IPS-18c (cell line): ENCODE data around the gene SSH2.

Experiments
- H3K4me3 ChIP-seq: 2 replicates; pipeline ENCODE4 v1.7.0; 2013; ENCODE audit warnings: low read depth, mild to moderate bottlenecking, low read length, moderate library complexity; ENCODE audit not compliant: insufficient read depth
- H3K9me3 ChIP-seq: one replicate; pipeline ENCODE4 v1.6.1; 2013; ENCODE audit warnings: mild to moderate bottlenecking, low read length, moderate library complexity; ENCODE audit not compliant: control insufficient read depth, insufficient read depth

SSH2 gene

GRCh38 chr17:29717817-29718216 lies 212.2 kb downstream of the SSH2 start:
- H3K9me3 ChIP-seq = no peaks in the 10 kb centered on the region
- no peak overlapping the region for H3K4me3 ChIP-seq

- Histone ChIP-seq H3K9me3 (no peaks in the 10 kb centered on the region), H3K4me3 (no peak overlapping the region)
These were observed 213.5 kb downstream of the SSH2 start for GRCh38 chr17:29716566-29716965.

DNA sequence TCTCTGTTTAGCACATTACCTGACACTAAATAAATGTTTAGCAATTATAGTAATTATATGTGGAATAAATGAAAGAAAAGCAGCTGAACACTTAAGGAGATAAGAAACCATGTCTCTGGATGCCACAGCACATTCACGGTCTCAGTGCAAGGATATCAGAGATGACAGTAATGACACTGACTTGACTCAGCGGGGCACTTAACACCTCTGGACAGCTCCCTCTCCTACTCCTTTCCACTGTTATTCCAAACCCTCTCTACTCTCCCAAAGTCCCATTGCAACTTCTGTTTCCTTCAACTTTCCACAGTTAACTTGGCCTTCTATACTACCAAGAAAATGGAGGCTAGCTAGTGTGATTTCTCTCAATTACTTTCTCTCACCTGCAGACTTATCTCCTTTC lies 214.3 kb downstream of the SSH2 start:
- Histone ChIP-seq H3K4me3 (no peak overlapping the region), H3K9me3 (no peaks in the 10 kb centered on the region)

- Histone ChIP-seq H3K4me3 (no peak overlapping the region), H3K9me3 (no peaks in the 10 kb centered on the region)
These were observed 215.9 kb downstream of the SSH2 start for GRCh38 chr17:29714146-29714545.

DNA sequence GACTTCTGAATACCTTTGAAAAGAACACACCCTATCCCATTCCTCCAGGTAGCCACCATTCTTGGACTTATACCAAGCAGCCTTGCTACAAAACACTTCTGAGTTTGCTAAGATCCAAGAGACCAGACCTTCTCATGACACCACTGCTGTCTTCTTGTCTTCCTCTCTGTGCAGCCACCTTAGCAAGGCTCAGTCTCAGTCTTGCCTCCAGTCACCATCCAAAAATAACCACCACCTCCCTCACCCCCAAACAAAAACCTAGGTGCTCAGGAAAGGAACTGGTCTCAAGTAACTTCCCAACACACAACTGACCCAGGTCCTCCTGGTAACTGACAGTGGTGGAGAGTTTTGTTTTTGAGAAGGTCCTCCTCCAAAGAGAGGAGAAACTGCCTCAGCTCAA lies 216.4 kb downstream of the SSH2 start:
- Histone ChIP-seq H3K9me3 (no peaks in the 10 kb centered on the region), H3K4me3 (no peak overlapping the region)

- no peak overlapping the region for H3K4me3 ChIP-seq
- H3K9me3 ChIP-seq = no peaks in the 10 kb centered on the region
These were observed 218.2 kb downstream of the SSH2 start for GRCh38 chr17:29711588-29712385.

DNA sequence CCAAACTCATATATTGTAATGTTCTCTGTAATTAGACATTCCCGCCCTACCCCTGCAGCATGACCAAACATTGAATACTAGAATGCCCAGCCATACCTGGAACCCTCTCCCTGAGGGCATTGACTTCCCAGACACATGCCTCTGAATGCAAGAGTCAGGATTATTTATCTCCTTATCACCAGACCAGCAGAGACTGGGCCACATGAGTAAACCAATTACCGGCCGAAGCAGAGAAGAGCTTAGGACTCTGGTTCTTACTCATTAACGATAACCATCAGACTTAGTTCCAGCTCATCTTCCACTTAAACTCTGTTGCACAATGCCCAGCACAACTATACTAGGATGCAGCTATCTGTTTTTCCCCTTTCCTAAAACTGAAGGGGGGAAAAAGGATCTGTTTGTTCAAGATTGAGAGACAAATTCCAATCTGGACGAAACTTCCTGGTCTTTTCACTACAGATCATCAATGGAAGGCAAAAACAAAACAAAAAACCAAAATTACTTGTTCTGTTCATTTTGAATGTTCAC lies 219.1 kb downstream of the SSH2 start:
- Histone ChIP-seq H3K9me3 (no peaks in the 10 kb centered on the region), H3K4me3 (no peak overlapping the region)

DNA sequence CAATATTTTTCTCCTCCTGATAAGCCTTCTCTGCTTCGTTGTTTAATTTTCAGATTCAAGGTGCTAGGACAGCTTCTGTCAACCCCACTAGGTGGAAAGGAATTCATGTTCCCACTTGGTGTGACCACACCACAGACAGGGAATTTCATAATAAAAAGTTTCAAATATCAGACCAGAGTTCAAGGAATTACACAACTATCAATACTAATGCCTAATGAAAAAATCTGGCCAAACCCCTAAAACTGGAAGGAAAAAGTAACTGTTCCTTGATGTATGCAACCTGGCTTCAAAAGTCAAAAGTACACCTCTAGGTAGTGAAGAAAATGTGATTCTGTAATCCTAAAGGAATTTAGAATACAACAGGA lies 219.5 kb downstream of the SSH2 start:
- no peak overlapping the region for H3K4me3 ChIP-seq

DNA sequence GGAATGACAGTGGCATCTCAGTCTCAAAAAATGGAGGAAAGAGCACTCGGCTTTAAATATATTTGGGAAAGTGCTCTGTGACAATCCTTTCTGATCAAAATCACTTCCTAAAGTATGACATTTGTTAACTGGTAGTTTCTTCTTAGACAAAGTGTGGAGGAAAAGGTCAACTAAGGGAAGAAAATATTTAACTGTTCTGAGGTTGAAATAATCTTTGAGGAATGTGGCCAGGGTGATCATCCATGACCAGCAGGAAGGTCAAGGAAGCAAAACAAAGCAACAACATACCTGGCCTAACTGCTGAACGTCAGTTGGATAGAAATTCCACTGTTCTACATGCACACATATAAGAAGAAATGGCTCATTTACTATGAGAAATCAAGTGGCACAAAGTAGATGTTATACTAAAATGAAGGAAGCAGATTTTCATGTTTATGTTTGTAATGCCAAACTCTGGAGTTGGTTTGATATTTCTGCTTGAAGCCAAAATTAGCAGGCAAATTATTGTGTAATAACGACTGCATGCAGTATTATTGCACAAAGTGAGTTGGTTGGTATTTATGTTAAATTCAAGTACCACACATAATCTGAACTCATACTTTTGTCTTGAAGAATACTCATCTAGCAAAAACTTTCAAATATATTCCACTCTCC lies 220.0 kb downstream of the SSH2 start:
- H3K9me3 ChIP-seq = no peaks in the 10 kb centered on the region
- no peak overlapping the region for H3K4me3 ChIP-seq

More for the DNA sequence above, 219.5 kb downstream of the SSH2 start:
- no peaks in the 10 kb centered on the region for H3K9me3 ChIP-seq

GRCh38 chr17:29707212-29707571 lies 222.8 kb downstream of the SSH2 start:
- no peak overlapping the region for H3K4me3 ChIP-seq
- no peaks in the 10 kb centered on the region for H3K9me3 ChIP-seq

GRCh38 chr17:29706045-29706431 lies 224.0 kb downstream of the SSH2 start:
- Histone ChIP-seq H3K4me3 (no peak overlapping the region), H3K9me3 (no peaks in the 10 kb centered on the region)

DNA sequence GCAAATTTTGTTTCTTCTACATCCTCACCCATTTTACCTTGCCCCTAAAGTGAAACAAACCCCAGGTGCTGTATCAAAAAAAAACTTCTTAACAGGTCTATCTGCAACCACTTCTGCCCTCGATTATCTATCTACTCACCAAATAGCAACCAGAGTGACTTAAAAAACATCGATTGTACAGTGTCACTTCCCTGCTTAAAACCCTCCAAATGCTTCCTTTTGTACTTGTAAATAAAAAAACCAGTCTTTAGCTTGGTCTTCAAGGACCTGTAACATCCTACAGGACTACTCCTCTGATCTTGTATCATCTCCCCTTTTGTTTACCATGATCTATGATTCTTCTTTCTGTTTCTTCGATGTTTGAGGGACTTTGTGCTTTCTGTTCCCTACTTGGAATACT lies 224.6 kb downstream of the SSH2 start:
- Histone ChIP-seq H3K4me3 (no peak overlapping the region), H3K9me3 (no peaks in the 10 kb centered on the region)

GRCh38 chr17:29699283-29699682 lies 230.7 kb downstream of the SSH2 start:
- no peak overlapping the region for H3K4me3 ChIP-seq

GRCh38 chr17:29698837-29699236 lies 231.2 kb downstream of the SSH2 start:
- Histone ChIP-seq H3K9me3 (no peaks in the 10 kb centered on the region), H3K4me3 (no peak overlapping the region)

More at GRCh38 chr17:29699283-29699682, 230.7 kb downstream of the SSH2 start:
- H3K9me3 ChIP-seq = no peaks in the 10 kb centered on the region

- Histone ChIP-seq H3K9me3 (no peaks in the 10 kb centered on the region), H3K4me3 (no peak overlapping the region)
These were observed 231.8 kb downstream of the SSH2 start for GRCh38 chr17:29698019-29698777.

DNA sequence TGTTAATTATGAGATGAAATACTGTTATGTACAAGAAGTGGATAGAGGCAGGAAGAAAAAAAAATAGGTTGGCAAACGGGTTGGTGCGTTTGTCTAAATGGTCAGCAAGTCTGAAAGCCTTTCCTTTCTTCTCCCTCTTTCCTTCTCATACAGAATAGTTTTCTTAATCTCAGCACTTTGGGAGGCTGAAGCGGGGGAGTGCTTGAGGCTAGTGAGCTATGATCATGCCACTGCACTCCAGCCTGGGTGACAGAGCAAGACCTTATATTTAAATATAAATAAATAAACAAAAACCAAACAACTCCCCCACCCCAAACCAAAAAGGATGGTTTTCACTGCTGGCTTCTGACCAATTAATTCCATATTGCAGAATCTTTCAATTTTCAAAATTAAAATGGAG lies 232.7 kb downstream of the SSH2 start:
- Histone ChIP-seq H3K4me3 (no peak overlapping the region), H3K9me3 (no peaks in the 10 kb centered on the region)

DNA sequence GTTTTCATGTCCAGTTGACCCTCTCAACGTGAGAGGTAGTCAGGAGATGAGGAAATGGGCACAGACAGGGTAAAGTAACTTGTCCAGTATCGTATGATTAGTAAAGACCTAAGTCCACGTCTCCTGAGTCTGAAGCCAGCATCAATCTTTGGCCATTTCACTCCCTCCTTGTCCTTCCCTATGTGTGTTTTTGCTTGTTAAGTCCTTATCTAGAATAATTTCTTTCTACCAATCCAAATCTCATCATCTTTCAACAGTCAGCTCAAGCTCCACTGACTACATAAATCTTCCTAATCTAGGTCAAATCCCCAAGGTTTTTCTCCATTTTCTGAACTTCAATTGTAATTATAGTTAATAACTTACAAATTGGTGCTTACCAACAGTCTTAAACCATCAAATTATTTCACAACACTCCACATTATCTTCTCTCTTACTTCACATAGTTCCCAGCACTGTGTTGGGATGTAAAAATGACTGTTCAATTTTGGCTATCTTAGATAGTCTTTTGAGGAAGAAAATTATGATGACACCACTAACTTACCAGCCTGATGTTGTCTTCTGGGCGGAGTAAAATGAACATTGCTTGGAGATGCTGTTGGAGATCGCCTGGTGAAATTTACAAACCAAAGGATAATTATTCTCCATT lies 235.0 kb downstream of the SSH2 start:
- Histone ChIP-seq H3K4me3 (no peak overlapping the region), H3K9me3 (no peaks in the 10 kb centered on the region)
